Smooth muscle cell (in vitro differentiated cells): ENCODE results near the gene PRKCH. TPM values are rescaled to one million over a fixed set of nuclear protein-coding genes. Genes with fewer than 3 reads are reported as not detected.

ENCODE experiments used
- DNase-seq: peaks from one replicate; lab custom pipeline; 2025; ENCODE audit not compliant: unreplicated experiment; lab: John Stamatoyannopoulos, UW
- H2AFZ ChIP-seq: fragments of 200-600 bp; sonication (generic); 2 replicates; pipeline ENCODE4 v1.6.0; 2016; ENCODE audit warnings: antibody characterized with exemption, low read depth, mild to moderate bottlenecking
- H3F3A ChIP-seq: fragments of 200-600 bp; sonication (generic); 2 replicates; pipeline ENCODE4 v1.6.0; 2017; ENCODE audit warnings: antibody characterized with exemption, low read depth
- H3K27ac ChIP-seq: fragments of 200-600 bp; sonication (generic); 2 replicates; pipeline ENCODE4 v1.5.1; 2016; ENCODE audit warnings: low read depth, mild to moderate bottlenecking
- H3K27me3 ChIP-seq: fragments of 200-600 bp; sonication (generic); 2 replicates; pipeline ENCODE4 v1.6.1; 2016; ENCODE audit warnings: low read depth, mild to moderate bottlenecking
- H3K36me3 ChIP-seq: fragments of 200-600 bp; sonication (generic); 2 replicates; pipeline ENCODE4 v1.5.1; 2016; ENCODE audit warnings: low read depth
- H3K4me1 ChIP-seq: fragments of 200-600 bp; sonication (generic); 2 replicates; pipeline ENCODE4 v1.5.1; 2016; ENCODE audit warnings: low read depth
- H3K4me2 ChIP-seq: fragments of 200-600 bp; sonication (generic); 2 replicates; pipeline ENCODE4 v1.6.0; 2016; ENCODE audit warnings: mild to moderate bottlenecking
- H3K4me3 ChIP-seq: fragments of 200-600 bp; sonication (generic); 2 replicates; pipeline ENCODE4 v1.5.1; 2016; ENCODE audit warnings: mild to moderate bottlenecking
- H3K79me2 ChIP-seq: fragments of 200-600 bp; sonication (generic); 2 replicates; pipeline ENCODE4 v1.6.0; 2016; ENCODE audit warnings: low read depth, mild to moderate bottlenecking
- H3K9ac ChIP-seq: fragments of 200-600 bp; sonication (generic); 2 replicates; pipeline ENCODE4 v1.6.0; 2016; ENCODE audit warnings: low read depth
- H3K9me3 ChIP-seq: fragments of 200-600 bp; sonication (generic); replicated peaks from 2 replicates; pipeline ENCODE4 v1.5.1; 2016; ENCODE audit warnings: low read depth
- H4K20me1 ChIP-seq: fragments of 200-600 bp; sonication (generic); 2 replicates; pipeline ENCODE4 v1.6.0; 2016; ENCODE audit warnings: low read depth
- WGBS: methylation state at CpG from one replicate; pipeline ENCODE4 v1.1.7; 2016; ENCODE audit warnings: low lambda C conversion rate; 5-methylcytosine and 5-hydroxymethylcytosine counted together
- polyA plus RNA-seq: library from polyadenylated mRNA; unstranded; fragments of >200 nt; fragmentation: Nextera tagmentation; extraction: Ambion mirVana; gene quantifications from 2 replicates; pipeline ENCODE4 v1.2.1, GENCODE V29; 2016
- total RNA-seq: library from RNA; depleted of rRNA; stranded (reverse); fragments of >200 nt; gene quantifications from 2 replicates; pipeline ENCODE4 v1.2.3, GENCODE V29; 2014
- TF ChIP-seq, protein P1 (sequence below): fragments of 200-600 bp; sonication (generic); IDR thresholded peaks from 2 replicates; pipeline ENCODE4 v1.5.1; 2017; ENCODE audit warnings: borderline replicate concordance, mild to moderate bottlenecking, antibody characterized with exemption; ENCODE audit not compliant: insufficient read depth, poor library complexity, severe bottlenecking

PRKCH gene
- total and polyA plus RNA-seq, 2 experiments from 2014 or later: 1.5 to 7.6 TPM

DNA sequence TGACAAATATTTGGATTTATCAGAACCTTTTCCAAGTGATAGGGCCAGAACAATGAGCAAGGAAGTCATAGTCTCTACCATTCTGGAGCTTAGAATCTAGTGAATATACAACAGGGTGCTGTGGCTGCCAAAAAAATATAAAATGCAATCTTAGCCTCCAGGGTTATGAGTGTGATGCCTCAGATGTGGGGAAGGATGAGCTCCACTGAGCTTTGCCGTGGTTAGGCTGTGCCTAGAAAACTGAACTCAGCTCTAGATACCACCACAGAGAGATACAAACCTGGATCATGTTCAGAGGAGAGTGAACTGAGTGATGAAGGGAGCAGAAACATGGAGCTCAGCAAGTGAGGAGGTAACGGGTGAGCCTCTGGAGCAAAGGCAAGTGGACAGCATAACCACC lies 235.9 kb downstream of the PRKCH start:
- Histone ChIP-seq H3K36me3 (no peaks in the 10 kb centered on the region), H3K79me2 (no peaks in the 10 kb centered on the region), H3F3A (peaks cover 25% of the 10 kb centered on the region), H3K4me3 (no peak overlapping the region), H4K20me1 (no peaks in the 10 kb centered on the region), H3K4me1 (peaks cover 28% of the 10 kb centered on the region), H3K27me3 (no peaks in the 10 kb centered on the region), H2AFZ (no peak overlapping the region), H3K9ac (no peak overlapping the region), H3K27ac (no peak overlapping the region), H3K9me3 (no peaks in the 10 kb centered on the region), H3K4me2 (no peak overlapping the region)
- no peak for DNase-seq
- TF ChIP-seq, protein P1, sequence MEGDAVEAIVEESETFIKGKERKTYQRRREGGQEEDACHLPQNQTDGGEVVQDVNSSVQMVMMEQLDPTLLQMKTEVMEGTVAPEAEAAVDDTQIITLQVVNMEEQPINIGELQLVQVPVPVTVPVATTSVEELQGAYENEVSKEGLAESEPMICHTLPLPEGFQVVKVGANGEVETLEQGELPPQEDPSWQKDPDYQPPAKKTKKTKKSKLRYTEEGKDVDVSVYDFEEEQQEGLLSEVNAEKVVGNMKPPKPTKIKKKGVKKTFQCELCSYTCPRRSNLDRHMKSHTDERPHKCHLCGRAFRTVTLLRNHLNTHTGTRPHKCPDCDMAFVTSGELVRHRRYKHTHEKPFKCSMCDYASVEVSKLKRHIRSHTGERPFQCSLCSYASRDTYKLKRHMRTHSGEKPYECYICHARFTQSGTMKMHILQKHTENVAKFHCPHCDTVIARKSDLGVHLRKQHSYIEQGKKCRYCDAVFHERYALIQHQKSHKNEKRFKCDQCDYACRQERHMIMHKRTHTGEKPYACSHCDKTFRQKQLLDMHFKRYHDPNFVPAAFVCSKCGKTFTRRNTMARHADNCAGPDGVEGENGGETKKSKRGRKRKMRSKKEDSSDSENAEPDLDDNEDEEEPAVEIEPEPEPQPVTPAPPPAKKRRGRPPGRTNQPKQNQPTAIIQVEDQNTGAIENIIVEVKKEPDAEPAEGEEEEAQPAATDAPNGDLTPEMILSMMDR: no peak
- 91% methylated on average over 2 of the region's 2 CpGs for WGBS

DNA sequence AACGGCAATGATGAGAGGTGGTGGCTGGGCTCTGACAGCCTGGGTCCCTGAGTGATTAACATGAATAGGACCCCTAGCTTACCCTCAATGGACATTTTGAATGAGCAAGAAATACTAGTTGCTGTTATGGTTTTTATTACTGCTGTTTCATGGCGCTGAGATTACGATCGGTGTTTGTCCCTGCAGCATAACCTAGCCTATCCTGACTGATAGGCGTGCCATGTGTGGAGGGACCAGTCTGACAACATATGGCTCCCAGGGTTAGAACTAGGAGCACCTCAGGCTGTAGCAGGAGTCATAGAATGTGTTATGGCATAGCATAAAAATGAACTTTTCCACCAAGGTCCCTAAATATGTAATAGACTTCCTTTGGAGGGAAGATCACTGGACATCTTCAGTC lies 236.5 kb downstream of the PRKCH start:
- TF ChIP-seq, protein P1: no peak
- Histone ChIP-seq H3K9ac (no peak overlapping the region), H3K27me3 (no peaks in the 10 kb centered on the region), H4K20me1 (no peaks in the 10 kb centered on the region), H3K4me2 (no peak overlapping the region), H3K4me3 (no peak overlapping the region), H3K4me1 (peaks cover 29% of the 10 kb centered on the region), H3K27ac (no peak overlapping the region), H3F3A (peaks cover 29% of the 10 kb centered on the region), H3K36me3 (no peaks in the 10 kb centered on the region), H2AFZ (no peak overlapping the region), H3K79me2 (no peaks in the 10 kb centered on the region), H3K9me3 (no peaks in the 10 kb centered on the region)
- 95% methylated on average over 5 of the region's 5 CpGs for WGBS
- no peak for DNase-seq

DNA sequence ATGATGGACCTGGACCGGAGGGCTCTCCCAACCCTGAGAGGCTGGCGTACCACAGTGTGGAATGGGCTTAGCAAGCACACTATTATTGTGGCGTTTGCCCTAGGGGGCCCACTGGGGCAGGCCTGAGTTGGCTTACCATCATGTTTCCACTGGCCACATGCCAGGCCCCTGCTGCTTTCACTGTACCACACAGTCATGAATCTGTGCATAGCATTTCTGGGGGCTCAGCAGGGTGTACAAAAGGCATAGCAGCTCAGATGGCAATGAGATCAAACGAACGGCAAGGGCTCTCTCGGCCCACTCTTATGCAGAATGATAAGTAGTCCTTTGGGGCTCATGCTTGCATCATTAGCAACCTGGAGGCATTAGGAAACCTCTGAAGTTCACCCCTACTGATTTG lies 236.9 kb downstream of the PRKCH start:
- Histone ChIP-seq H3K27me3 (no peaks in the 10 kb centered on the region), H2AFZ (no peak overlapping the region), H3K4me3 (no peak overlapping the region), H3K79me2 (no peaks in the 10 kb centered on the region), H3K27ac (no peak overlapping the region), H3K9me3 (no peaks in the 10 kb centered on the region), H4K20me1 (no peaks in the 10 kb centered on the region), H3K4me2 (no peak overlapping the region), H3F3A (peaks cover 31% of the 10 kb centered on the region), H3K9ac (no peak overlapping the region), H3K36me3 (no peaks in the 10 kb centered on the region), H3K4me1 (peaks cover 28% of the 10 kb centered on the region)
- 87% methylated on average over 6 of the region's 6 CpGs for WGBS
- no peak for DNase-seq
- TF ChIP-seq, protein P1: no peak

DNA sequence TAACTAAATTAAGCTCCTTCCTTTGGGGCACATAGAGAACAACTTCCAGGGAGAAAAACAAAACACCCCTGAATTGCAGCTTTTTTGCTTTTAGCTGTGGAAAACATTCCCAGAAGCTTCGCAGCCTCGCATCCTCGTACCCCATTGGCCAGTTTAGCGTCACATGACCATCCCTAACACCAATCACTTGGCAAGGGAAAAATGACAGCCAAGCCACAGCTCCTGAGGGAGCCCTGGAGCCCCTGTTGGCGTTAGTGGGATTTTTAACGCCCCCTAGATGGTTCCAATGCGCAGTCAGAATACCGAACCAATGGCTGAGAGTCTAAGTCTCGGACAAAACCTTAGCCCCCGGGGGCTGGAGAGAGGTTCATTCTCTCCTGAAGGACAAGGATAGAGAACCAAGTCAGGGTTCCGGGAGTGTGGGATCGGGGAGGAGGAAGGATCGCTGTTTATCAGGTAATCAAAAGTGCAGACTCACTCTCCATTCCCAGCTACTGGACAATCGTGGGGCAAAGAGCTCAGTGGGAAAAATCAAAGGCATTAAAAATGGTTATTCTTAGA lies 238.3 kb downstream of the PRKCH start:
- peak overlapping the region; percentile 99 for H3K27ac ChIP-seq
- H3K36me3 ChIP-seq: no peaks in the 10 kb centered on the region
- no peaks in the 10 kb centered on the region for H3K79me2 ChIP-seq
- 79% methylated on average over 14 of the region's 14 CpGs for WGBS
- H3K4me3 ChIP-seq: no peak overlapping the region
- peak overlapping the region; percentile 60 for H3K4me2 ChIP-seq
- H3K27me3 ChIP-seq: no peaks in the 10 kb centered on the region
- no peaks in the 10 kb centered on the region for H4K20me1 ChIP-seq
- H2AFZ ChIP-seq: peak overlapping the region; percentile 61
- peaks cover 27% of the 10 kb centered on the region for H3K4me1 ChIP-seq
- H3F3A ChIP-seq: peaks cover 39% of the 10 kb centered on the region
- TF ChIP-seq, protein P1: no peak
- no peaks in the 10 kb centered on the region for H3K9me3 ChIP-seq
- H3K9ac ChIP-seq: peak overlapping the region; percentile 84
- no peak for DNase-seq
